H1 (cell line): ENCODE results near the gene PPIA. TPM values are rescaled to one million over a fixed set of nuclear protein-coding genes. Genes with fewer than 3 reads are reported as not detected.

ENCODE experiments used
- CBX8 ChIP-seq: fragments of 300-800, 300-1000 bp; sonication (generic); IDR thresholded peaks from 2 replicates; pipeline ENCODE4 v1.7.1; 2016; ENCODE audit warnings: low read depth, low read length, borderline replicate concordance
- CHD2 ChIP-seq: IDR thresholded peaks from 2 replicates; pipeline ENCODE4 v1.6.1; 2012; ENCODE audit warnings: low read length, improper control_type of control experiment
- E2F6 ChIP-seq: IDR thresholded peaks from 2 replicates; pipeline ENCODE4 v1.6.1; 2012; ENCODE audit warnings: inconsistent platforms
- EGR1 ChIP-seq: IDR thresholded peaks from 2 replicates; pipeline ENCODE4 v1.6.1; 2011; ENCODE audit warnings: low read depth, low read length, borderline replicate concordance
- EP300 ChIP-seq, 2 experiments: IDR thresholded peaks; 1 replicate in 1 of 2; 2 replicates in 1 of 2; pipeline ENCODE4 v1.6.1; 2011 to 2012; ENCODE audit warnings: low read depth in 2 of 2, low read length in 2 of 2, mild to moderate bottlenecking in 2 of 2, borderline replicate concordance in 1 of 2, inconsistent platforms in 1 of 2, moderate library complexity in 1 of 2
- FOSL1 ChIP-seq: IDR thresholded peaks from 2 replicates; pipeline ENCODE4 v1.6.1; 2011; ENCODE audit warnings: mild to moderate bottlenecking, low read depth, low read length, moderate library complexity; ENCODE audit not compliant: insufficient read depth
- GTF2F1 ChIP-seq: IDR thresholded peaks from 2 replicates; pipeline ENCODE4 v1.6.1; 2012; ENCODE audit warnings: low read depth, low read length, improper control_type of control experiment, borderline replicate concordance
- JUN ChIP-seq: IDR thresholded peaks from 2 replicates; pipeline ENCODE4 v1.6.1; 2011; ENCODE audit warnings: low read depth, mild to moderate bottlenecking, improper control_type of control experiment, low read length
- PHF8 ChIP-seq: fragments of 200-600 bp; sonication (generic); conservative IDR thresholded peaks from 2 replicates; pipeline ENCODE4 v1.7.1; 2012; ENCODE audit warnings: low read depth, mild to moderate bottlenecking, inconsistent platforms, low read length, moderate library complexity
- POLR2A ChIP-seq, 2 experiments: IDR thresholded peaks; 1 replicate in 1 of 2; 2 replicates in 1 of 2; pipeline ENCODE4 v1.6.1; 2011; ENCODE audit warnings: low read depth in 2 of 2, low read length in 2 of 2, mild to moderate bottlenecking in 2 of 2; ENCODE audit errors: control extremely low read depth in 1 of 2
- POLR2AphosphoS5 ChIP-seq: IDR thresholded peaks from 2 replicates; pipeline ENCODE4 v1.6.1; 2011; ENCODE audit warnings: low read depth, low read length
- RAD21 ChIP-seq, 2 experiments: IDR thresholded peaks in 1 of 2; conservative IDR thresholded peaks in 1 of 2; 2 replicates each; pipeline ENCODE4 v1.6.1; 2011; ENCODE audit warnings: low read depth in 2 of 2, low read length in 2 of 2, improper control_type of control experiment in 1 of 2, inconsistent platforms in 1 of 2, mild to moderate bottlenecking in 1 of 2, moderate library complexity in 1 of 2
- RBBP5 ChIP-seq: IDR thresholded peaks from 2 replicates; pipeline ENCODE4 v1.7.1; 2012; ENCODE audit warnings: low read depth, mild to moderate bottlenecking, inconsistent platforms, low read length, moderate library complexity, borderline replicate concordance
- RFX5 ChIP-seq: IDR thresholded peaks from 2 replicates; pipeline ENCODE4 v1.6.1; 2011; ENCODE audit warnings: low read depth, low read length, improper control_type of control experiment, borderline replicate concordance
- RNF2 ChIP-seq: fragments of 200-900, 300-1000 bp; sonication (generic); IDR thresholded peaks from 2 replicates; pipeline ENCODE4 v1.7.1; 2016; ENCODE audit warnings: borderline replicate concordance, low read depth, mild to moderate bottlenecking, antibody characterized with exemption, low read length; ENCODE audit not compliant: poor library complexity, severe bottlenecking; ENCODE audit errors: missing control alignments
- SIN3A ChIP-seq, 2 experiments: IDR thresholded peaks in 1 of 2; conservative IDR thresholded peaks in 1 of 2; 2 replicates each; pipeline ENCODE4 v1.6.1; 2011 to 2012; ENCODE audit warnings: low read length in 2 of 2, improper control_type of control experiment in 1 of 2, low read depth in 1 of 2, mild to moderate bottlenecking in 1 of 2
- SIRT6 ChIP-seq: IDR thresholded peaks from one replicate; pipeline ENCODE4 v1.7.1; 2012; ENCODE audit warnings: low read length, inconsistent platforms
- SIX5 ChIP-seq: IDR thresholded peaks from 2 replicates; pipeline ENCODE4 v1.6.1; 2011; ENCODE audit warnings: mild to moderate bottlenecking, low read depth, low read length
- SP4 ChIP-seq: IDR thresholded peaks from 2 replicates; pipeline ENCODE4 v1.6.1; 2012; ENCODE audit warnings: low read length, inconsistent platforms
- SUZ12 ChIP-seq: fragments of 200-600 bp; sonication (generic); IDR thresholded peaks from 2 replicates; pipeline ENCODE4 v1.6.1; 2012; ENCODE audit warnings: mild to moderate bottlenecking, inconsistent platforms, low read length, moderate library complexity, mixed read lengths
- TEAD4 ChIP-seq: IDR thresholded peaks from 2 replicates; pipeline ENCODE4 v1.6.1; 2012; ENCODE audit warnings: low read depth, low read length, inconsistent platforms, mixed read lengths
- polyA plus RNA-seq, 7 experiments: library from polyadenylated mRNA; depleted of rRNA in 3 of 7; stranded (reverse) in 5 of 7; unstranded in 2 of 7; fragments of >200 nt in 5 of 7; fragments of 200-250 nt in 2 of 7; gene quantifications; 1 replicate in 5 of 7; 2 replicates in 1 of 7; 4 replicates in 1 of 7; pipeline versions ENCODE4 v1.2.1 to v1.2.3, GENCODE V29; 2011 to 2013; ENCODE audit warnings: missing spikeins in 2 of 7, mixed read lengths in 2 of 7
- total RNA-seq: library from RNA; stranded (reverse); fragmentation: NEBNext Ultra II Directional; extraction: Animal tissue kit (Norgen Biotek cat#: 25700); gene quantifications from 2 replicates; pipeline ENCODE4 v1.2.1, GENCODE V29; 2021

Gene PPIA
- total and polyA plus RNA-seq, 2 of the 8 experiments (the other 6 are each of a cell fraction or from before 2014, with no cell fraction given), result 2,865 to 5,394 TPM

GRCh38 chr7:44796504-44797328 lies at the start of gene PPIA (continued):
- TF ChIP-seq GTF2F1 (peak; percentile 87; the same call in 1 of the 2 replicates), RNF2 (no peak), TEAD4 (0 out of 2 replicates have a peak, but pooled peaks have one; percentile 32), CHD2 (peak; percentile 92), FOSL1 (peak; percentile 68), CBX8 (no peak), EP300 (IDR thresholded peaks at IDR 0.05; ENCODE audit: borderline replicate concordance in 1 of 2, low read depth in 2 of 2, low read length in 2 of 2) (no peak), RBBP5 (no peak), SIRT6 (peak; percentile 65), EGR1 (0 out of 2 replicates have a peak, but pooled peaks have one; percentile 19), SUZ12 (no peak), SIX5 (no peak), SP4 (no peak; the same call in 1 of the 2 replicates), RAD21 (IDR thresholded peaks at IDR 0.05 in 1 of 2, conservative IDR thresholded peaks at IDR 0.05 in 1 of 2; ENCODE audit: low read depth in 2 of 2, low read length in 2 of 2) (no peak), JUN (no peak), POLR2AphosphoS5 (peak; percentile 95), E2F6 (no peak; the same call in 1 of the 2 replicates), RFX5 (no peak), SIN3A (conservative IDR thresholded peaks at IDR 0.05 in 1 of 2, IDR thresholded peaks at IDR 0.05 in 1 of 2; ENCODE audit: low read depth in 1 of 2, low read length in 2 of 2) (peak; percentile 39 to 56; a peak in 1 of 4 replicates), POLR2A (IDR thresholded peaks at IDR 0.05; ENCODE audit: control extremely low read depth in 1 of 2, low read depth in 2 of 2, low read length in 2 of 2) (peak; percentile 96 to 97), PHF8 (peak; percentile 62)
